ENCODE measurements around the gene FOSL2. TPM values are rescaled to one million over a fixed set of nuclear protein-coding genes. Genes with fewer than 3 reads are reported as not detected.
"Not testable (repeated sequence)": the region's sequence is repeated elsewhere in the genome, so short reads cannot be mapped to it uniquely, and the experiment has no call there.

FOSL2 gene
- total RNA-seq, 1 donor from 2014 or later, result 106 TPM

GRCh38 chr2:28357055-28357454 lies 35.6 kb upstream of the FOSL2 start:
- no peak for DNase-seq (ENCODE audit: low read depth)

- DNase-seq (ENCODE audit: low read depth), result peak; percentile 65
Measured at GRCh38 chr2:28357948-28358667, 34.5 kb upstream of the FOSL2 start.

DNA sequence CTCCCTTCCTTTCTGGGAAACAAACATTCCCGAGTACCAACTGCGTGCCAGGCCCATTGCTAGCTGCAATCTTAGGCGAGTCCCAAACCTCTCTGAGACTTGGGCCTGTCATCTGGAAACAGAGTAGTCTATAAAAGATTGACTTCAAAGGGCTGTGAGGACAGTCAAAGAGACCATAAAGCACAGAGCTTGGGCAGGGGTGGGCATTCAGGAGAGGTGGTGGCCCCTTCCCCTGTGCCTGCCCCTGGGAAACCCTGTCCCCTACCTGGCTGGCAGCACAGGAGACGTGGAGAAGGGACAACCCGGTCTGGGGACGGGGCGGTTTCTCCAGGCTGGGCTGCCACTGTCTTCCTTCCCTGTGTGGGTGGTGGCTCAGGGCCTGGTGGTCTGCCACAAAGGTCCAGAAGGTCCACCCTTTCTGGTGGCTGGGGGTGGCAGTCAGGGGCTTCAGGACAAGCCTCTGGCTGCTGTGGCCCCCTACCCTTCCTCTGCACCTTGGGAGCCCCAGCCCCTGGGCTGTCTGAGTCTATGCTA lies 33.9 kb upstream of the FOSL2 start:
- no peak for DNase-seq (ENCODE audit: low read depth)

GRCh38 chr2:28359222-28360057 lies 33.2 kb upstream of the FOSL2 start:
- peak; percentile 64 for DNase-seq (ENCODE audit: low read depth)

DNA sequence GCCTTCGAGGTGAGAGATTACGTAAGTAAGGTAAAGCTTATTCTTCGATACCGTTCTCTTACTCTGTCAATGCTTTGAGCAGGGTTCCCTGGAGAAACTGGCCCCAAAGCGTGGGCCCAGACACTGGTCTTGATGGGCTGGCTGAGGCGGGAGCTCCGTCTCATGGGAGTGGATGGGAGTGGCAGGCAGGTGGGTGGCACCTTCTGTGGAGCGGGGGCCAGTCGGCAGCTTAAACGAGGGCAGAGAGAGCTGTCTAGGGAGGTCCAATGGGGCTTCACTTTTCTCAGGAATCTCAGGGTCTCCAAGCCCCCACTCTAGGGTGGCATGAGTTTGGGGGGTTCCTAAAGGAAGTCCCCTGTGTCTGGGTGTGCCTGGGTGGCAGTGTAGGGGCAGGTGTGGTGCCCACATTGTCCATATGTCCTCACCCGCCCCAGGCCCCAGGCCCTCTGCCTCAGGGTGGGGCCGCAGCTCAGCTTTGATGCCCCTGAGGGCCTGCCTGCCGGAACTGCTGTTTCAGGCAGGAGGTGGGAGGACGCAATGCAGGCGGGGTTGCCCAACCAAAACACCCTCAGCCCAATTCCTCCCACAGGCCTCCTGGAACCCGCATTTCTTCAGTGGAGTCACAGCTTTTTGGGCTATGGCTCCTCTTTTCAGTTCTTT lies 32.5 kb upstream of the FOSL2 start:
- no peak for DNase-seq (ENCODE audit: low read depth)

DNA sequence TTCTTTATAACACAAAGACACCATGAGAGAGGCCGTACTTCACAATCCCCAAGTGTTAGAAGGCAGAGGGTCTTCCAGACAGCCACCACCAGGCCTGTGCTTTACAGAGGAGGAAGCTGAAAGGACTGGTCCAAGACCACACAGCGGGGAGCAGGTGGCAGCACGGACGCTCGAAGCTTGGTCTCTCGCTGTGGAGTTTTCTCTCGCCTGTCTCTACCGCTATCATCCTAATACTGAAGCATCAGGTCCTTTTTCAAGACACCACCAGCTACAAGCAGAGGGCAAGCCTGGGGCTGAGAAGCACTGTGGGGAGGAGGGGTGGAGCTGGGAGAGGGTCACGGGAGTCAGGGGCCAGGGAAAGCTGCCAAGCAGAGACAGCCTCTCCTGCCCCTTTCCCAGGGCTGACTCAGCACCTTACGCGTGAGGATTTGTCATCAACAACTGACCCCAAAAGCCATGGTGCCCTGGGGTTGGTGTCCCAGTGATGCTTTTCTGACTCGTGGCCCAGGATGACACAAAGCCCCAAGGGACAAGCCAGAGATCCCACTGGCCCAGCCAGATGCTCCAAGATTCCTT lies 31.9 kb upstream of the FOSL2 start:
- DNase-seq (ENCODE audit: low read depth), result peak; percentile 93

DNA sequence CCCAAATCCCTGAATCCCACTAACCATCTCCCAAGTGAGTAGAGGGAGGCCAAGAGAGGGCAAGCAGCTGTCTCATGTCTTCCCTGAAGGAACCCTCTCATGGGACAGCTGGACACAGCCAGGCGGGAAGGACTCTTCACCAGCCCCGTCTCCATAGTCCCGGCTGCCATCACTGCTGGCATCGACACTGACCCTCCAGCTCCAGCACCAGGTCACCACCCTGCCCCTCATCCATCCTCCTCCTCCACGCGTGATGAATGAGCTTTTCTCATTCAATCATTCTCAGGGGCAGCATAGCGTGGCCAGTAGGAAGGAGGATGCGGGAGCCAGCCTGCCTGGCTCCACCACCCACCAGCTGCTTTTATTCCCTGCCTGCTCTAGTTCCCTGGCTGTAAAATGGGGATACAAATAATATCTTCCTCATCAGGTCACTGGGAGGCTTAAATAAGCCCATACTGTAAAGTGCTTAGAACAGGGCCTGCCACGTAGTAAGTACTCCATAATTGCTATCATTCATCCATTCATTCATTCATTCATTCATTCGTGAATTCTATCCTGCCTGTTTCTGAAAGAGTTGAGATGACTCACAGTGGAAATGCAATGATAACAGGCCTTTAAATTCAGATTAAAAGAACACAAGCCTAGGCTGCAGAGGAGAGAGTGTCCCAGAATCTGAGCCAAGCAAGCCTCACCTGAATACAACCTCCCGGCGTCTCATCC lies 30.5 kb upstream of the FOSL2 start:
- DNase-seq (ENCODE audit: low read depth), result no peak

DNA sequence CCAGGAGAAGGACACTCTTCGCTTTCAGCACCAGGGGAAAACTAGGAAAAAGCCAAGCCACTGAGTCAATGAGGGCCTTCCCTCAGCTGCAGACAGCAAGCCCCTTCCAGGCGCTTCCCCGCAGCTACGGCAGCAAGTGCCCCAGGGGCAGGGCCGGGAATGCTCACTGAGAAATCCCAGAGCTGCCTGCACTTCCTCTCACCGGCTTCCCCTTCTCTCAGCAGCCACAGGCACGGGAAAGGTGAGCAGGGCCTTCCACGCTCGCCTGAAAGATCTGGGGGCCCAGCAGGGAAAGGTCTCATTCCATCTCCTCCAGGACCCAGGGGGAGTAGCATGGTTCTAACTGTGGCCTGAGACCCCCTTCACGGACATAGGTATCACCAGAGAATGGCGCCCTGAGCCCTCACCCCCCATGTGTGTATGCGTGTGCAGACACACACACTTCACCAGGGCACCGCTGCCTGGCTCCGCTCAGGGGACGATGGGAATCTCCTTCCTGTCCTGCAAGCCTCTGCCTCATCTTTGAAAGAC lies 29.6 kb upstream of the FOSL2 start:
- no peak for DNase-seq (ENCODE audit: low read depth)

DNA sequence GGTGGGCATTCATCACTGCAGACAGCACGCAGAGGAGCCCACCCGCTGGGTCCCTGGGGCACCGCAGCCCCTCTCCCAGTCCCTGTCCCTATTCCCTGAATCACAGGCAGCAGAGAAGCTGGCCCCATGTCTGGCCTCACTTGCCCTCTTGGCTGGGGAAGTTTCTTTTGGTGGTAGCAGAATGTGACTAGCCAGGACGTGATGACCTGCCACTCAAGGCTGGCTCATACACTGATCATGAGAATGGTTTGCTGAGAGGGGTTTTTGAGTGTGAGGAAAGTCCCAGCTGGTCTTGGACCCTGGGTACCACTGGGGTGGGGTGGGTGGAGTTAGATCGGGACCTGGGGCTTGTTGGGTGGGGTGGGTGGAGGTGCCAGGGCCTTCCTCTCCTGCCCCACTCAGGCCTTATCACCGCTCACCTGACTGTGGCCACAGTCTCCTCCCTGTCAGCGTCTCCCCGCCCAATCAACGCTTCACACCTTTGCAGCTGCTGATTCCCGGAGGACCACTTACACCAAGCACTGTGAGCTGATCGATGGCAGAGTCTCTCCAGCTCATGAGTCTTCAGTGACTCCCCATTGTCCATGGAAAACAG lies 28.9 kb upstream of the FOSL2 start:
- no peak for DNase-seq (ENCODE audit: low read depth)

GRCh38 chr2:28364610-28365009 lies 28.0 kb upstream of the FOSL2 start:
- peak; percentile 55 for DNase-seq (ENCODE audit: low read depth)

DNA sequence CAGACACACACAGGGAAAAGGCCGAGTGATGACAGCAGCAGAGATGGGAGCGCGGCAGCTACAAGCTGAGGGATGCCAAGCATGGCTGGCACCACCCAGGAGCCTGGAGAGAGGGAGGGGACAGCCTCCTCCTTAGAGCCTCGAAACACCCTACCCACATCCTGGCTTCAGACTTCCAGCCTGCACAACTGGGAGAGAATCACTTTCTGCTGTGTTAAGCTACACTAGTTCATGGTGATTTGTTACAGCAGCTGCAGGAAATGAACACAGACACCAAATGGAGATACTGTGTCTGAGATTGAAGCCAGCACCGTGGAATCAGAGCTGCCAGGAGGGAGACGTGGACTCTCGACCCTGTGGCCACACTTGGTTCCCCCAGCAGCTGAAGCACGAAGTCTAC lies 27.5 kb upstream of the FOSL2 start:
- peak; percentile 93 for DNase-seq (ENCODE audit: low read depth)

DNA sequence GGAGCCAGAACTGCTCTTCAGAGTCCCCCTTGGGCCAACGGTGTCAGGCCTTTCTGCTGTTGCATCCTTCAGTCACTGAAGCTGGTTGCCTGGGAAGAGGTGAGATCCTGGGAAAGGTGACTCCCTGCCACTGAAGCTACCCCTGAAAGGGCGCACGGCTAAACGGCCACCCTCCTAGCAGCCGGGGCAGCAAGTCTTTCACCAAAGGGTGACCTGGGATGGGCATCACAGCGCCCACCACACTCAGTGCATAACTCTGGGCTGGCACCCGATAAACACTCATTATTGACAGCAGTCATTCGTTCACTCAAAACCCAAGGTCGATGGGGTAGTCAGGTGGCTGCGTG lies 26.5 kb upstream of the FOSL2 start:
- no peak for DNase-seq (ENCODE audit: low read depth)

DNA sequence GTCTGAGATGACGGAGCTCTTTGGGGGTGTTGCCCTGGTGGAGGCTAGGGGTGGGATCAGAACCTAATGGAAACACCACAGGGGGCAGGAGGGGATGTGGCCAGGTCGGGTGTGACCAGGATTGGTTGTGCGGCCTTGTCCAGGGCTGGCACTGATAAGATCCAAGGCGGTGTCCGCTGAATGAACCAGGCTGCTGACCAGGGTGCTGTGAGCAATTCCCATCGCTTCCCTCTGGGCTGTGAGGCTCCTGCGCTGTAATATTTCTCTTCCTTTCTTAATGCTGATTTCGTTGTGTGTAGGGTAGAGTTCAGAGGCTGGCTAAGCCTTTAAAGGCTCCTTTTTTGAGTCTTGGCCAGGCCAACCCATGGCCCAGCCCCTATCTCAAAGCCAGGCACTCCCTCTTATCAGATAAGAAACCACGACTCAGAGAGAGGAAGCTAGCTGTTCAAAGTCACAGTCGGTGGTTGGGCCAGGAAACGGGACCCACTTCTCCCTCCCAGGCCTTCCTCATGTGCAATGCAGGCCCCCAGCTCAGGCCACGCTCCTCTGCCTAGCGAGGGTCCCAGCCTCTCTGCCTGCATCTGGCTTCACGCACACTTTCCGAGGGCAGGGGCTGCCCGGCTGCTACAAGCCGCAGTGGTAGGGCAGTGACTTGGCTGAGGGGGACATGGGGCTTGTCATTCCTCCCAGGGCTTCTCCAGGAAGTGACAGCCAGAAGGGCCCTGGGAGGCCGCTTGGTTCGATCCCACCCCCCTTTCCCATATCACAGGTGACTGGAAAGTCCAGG lies 26.0 kb upstream of the FOSL2 start:
- DNase-seq (ENCODE audit: low read depth), result no peak

DNA sequence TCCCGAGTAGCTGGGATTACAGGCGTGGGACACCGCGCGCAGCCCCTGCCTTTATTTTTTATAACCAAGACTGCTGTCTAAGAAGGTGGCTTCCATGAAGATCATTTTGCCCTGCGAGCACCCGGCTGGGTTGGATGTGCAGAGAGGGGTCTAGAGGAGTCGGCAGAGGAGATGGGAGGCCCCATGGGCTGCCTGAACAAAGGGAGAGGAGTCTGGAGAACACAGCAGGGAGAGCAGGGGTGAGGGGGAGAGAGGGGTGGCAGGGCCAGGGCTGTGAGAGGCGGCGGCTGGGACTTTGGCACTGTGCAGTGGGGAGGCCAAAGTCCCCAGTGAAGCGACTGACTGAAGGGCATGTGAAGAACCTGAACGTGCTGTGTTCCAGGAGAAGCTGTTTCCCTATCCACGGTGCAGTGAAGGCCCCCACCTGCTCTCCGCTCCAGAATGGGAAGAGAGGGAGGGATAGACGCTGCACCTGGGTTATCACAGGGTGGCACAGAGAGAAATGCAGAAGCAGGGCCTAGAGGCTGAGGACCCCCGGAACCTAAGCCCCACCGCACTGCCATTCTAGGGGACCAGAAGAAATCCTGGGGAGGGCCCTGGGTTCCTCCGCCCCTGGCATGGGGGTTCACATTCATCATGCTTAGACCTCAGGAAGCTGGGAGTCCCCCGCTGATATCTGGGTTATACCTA lies 24.8 kb upstream of the FOSL2 start:
- no peak for DNase-seq (ENCODE audit: low read depth)

DNA sequence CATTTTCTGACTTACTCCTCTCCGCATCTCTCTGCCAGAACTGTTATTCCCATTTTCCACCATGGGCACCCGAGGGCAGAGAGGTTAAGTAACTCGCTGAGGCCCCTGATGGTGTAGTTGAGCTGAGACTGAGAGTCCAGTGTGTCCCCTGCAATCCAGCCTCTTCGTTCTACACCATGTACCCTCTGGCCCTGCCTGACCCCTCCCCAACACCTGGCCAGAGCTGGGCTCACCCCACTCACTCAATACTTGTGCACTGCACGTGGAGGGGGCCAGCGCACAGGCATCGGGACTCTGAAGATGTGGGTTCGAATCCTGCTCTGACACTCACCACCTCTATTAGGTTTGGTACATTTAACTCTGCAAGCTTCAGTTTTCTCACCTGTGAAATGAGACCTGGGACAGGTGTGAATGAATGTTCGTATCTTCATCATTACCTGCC lies 24.3 kb upstream of the FOSL2 start:
- no peak for DNase-seq (ENCODE audit: low read depth)

GRCh38 chr2:28369358-28369757 lies 23.3 kb upstream of the FOSL2 start:
- DNase-seq (ENCODE audit: low read depth), result no peak

GRCh38 chr2:28370354-28370753 lies 22.3 kb upstream of the FOSL2 start:
- no peak for DNase-seq (ENCODE audit: low read depth)

GRCh38 chr2:28371728-28372127 lies 20.9 kb upstream of the FOSL2 start:
- DNase-seq (ENCODE audit: low read depth), result not testable (repeated sequence)

DNA sequence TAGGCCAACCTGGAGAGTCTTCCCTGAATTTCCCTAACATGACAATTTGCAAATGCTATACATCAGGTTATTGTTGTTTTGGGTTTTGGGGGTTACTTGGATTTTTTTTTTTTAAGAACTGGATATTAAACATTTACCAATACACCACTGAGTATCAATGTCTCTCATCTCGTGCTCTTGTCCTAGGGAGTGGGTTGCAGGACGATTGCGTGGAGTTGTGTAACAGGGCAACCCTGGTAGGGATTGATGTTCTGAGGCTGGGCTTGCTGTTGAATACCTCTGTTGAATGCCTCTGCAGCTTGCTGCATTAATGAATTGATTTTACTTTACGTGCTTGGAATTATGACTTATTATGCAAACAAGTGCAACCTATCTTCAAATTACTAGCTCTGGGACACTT lies 18.8 kb upstream of the FOSL2 start:
- no peak for DNase-seq (ENCODE audit: low read depth)
